ENCODE data around the gene CTSL. TPM values are rescaled to one million over a fixed set of nuclear protein-coding genes. Genes with fewer than 3 reads are reported as not detected.
A peak's percentile ranks its signal among the peaks of the same experiment; 100 is the strongest.

CTSL gene
- total and polyA plus RNA-seq, 2 of the 13 experiments (the other 11 are each of a cell fraction or from before 2014, with no cell fraction given): 78.1 to 113 TPM

DNA sequence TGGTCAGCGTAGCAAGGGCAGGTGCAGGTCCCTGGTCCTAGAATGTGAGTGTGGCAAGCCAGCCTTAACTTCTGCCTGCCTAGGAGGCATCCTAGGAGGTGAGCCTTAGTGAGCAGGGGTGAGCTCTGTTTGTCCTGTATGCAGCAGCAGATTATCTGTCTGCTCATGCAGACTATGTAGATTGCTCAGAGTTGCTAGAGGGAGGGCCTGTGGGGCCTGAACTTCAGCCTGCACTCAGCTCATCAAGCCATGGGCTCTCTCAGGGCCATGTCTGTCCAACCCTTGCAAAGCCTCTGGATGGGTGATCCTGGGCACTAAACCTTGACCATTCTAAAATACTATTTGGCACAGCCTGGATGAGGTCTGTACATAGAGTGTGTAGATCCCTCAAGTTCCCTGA, 8.5 kb upstream of the CTSL start:
- 90% methylated on average over 1 of the region's 1 CpG for WGBS (ENCODE audit: low lambda C conversion rate)
- ChIA-PET CTCF (ENCODE audit: low intra/inter-chr PET ratio, low total read pairs) (no interaction called here), POLR2A (interaction anchor here (2.1 kb wide), 1 partner anchor 9 kb away, joined by 7 read pairs; the partner anchor contains the start of gene CTSL)
- H2AFZ ChIP-seq (ENCODE audit: low read length): no peak overlapping the region
- FAIRE-seq (no peak), DNase-seq (ENCODE audit: low spot score) (no peak), ATAC-seq (peak; percentile 33; the same call in 1 of the 3 replicates)
- no peaks in the 10 kb centered on the region for H3K36me3 ChIP-seq (replicated peaks in 1 of 2; ENCODE audit: control insufficient read depth in 1 of 2, insufficient read depth in 2 of 2, low read length in 2 of 2)
- H3K9ac ChIP-seq (ENCODE audit: insufficient read depth, low read depth, low read length): no peak overlapping the region
- no peaks in the 10 kb centered on the region for H4K20me1 ChIP-seq (ENCODE audit: insufficient read depth, low read length)
- TF ChIP-seq SIN3B (IDR thresholded peaks at IDR 0.05; ENCODE audit: low read length) (no peak), DNMT1 (CRISPR knock-in tag; IDR thresholded peaks at IDR 0.05) (no peak), HES4 (CRISPR knock-in tag; IDR thresholded peaks at IDR 0.05; ENCODE audit: borderline replicate concordance) (no peak), ZFAT (CRISPR knock-in tag; conservative IDR thresholded peaks at IDR 0.05) (no peak)
- TF ChIP-seq, protein P1, sequence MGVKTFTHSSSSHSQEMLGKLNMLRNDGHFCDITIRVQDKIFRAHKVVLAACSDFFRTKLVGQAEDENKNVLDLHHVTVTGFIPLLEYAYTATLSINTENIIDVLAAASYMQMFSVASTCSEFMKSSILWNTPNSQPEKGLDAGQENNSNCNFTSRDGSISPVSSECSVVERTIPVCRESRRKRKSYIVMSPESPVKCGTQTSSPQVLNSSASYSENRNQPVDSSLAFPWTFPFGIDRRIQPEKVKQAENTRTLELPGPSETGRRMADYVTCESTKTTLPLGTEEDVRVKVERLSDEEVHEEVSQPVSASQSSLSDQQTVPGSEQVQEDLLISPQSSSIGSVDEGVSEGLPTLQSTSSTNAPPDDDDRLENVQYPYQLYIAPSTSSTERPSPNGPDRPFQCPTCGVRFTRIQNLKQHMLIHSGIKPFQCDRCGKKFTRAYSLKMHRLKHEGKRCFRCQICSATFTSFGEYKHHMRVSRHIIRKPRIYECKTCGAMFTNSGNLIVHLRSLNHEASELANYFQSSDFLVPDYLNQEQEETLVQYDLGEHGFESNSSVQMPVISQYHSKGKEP (CRISPR knock-in tag; IDR thresholded peaks at IDR 0.05): no peak
- in situ Hi-C loops (cut with HindIII; ENCODE audit: extremely low pct_ligation_motif_present, low pct_unique_long_range_greater_than_20kb): no loop called here
- no peak overlapping the region for H3K4me2 ChIP-seq (ENCODE audit: low read depth, low read length)
- no peak overlapping the region for H3K27ac ChIP-seq (ENCODE audit: extremely low read length, insufficient read depth, low read length)
- no TSS peak for BruUV-seq (replicated peaks)
- H3K4me1 ChIP-seq (ENCODE audit: insufficient read depth, low read length): peaks cover 41% of the 10 kb centered on the region
- H3K4me3 ChIP-seq (replicated peaks in 1 of 3; ENCODE audit: insufficient read depth in 1 of 3, low read depth in 2 of 3, low read length in 3 of 3): no peak overlapping the region
- peaks cover 1 to 22% of the 10 kb centered on the region in 2 experiments; a peak in 2 of 5 replicates for H3K27me3 ChIP-seq (ENCODE audit: control insufficient read depth in 1 of 2, insufficient read depth in 2 of 2, low read length in 2 of 2)
- intact Hi-C loops (cut with micrococcal nuclease; ENCODE audit: unreplicated experiment): no loop called here
- H3K9me3 ChIP-seq (ENCODE audit: low read length): no peaks in the 10 kb centered on the region
- H3K79me2 ChIP-seq (ENCODE audit: insufficient read depth, low read length): no peaks in the 10 kb centered on the region

DNA sequence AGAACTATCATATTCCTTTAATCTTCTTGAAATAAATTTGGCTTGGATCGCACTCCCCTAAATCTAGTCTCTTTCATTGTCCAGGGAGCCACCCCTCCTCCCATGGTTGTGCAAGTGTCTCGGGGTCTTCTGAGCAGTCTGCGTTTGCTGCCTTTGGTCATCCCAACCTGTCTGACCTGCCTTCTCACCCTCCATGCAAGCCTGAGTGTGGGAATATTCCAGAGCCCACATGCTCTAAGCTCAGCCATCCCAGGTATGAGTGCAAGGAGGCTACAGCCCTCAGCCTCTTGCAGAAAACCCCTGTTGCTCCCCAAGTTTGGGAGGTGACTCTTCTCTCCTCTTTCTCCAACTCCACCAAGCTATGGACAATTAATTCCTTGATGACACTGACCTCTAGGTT, 7.7 kb upstream of the CTSL start:
- no peaks in the 10 kb centered on the region for H3K9me3 ChIP-seq (ENCODE audit: low read length)
- no peak overlapping the region for H3K27ac ChIP-seq (ENCODE audit: extremely low read length, insufficient read depth, low read length)
- WGBS (ENCODE audit: low lambda C conversion rate): 24% methylated on average over 3 of the region's 3 CpGs
- H3K9ac ChIP-seq (ENCODE audit: insufficient read depth, low read depth, low read length): no peak overlapping the region
- no peaks in the 10 kb centered on the region for H4K20me1 ChIP-seq (ENCODE audit: insufficient read depth, low read length)
- peaks cover 1 to 23% of the 10 kb centered on the region in 2 experiments; a peak in 2 of 5 replicates for H3K27me3 ChIP-seq (ENCODE audit: control insufficient read depth in 1 of 2, insufficient read depth in 2 of 2, low read length in 2 of 2)
- DNase-seq (ENCODE audit: low spot score) (no peak), ATAC-seq (no peak), FAIRE-seq (no peak)
- ChIA-PET POLR2A (interaction anchor here (2.1 kb wide), 1 partner anchor 8 kb away, joined by 7 read pairs; the partner anchor contains the start of gene CTSL), CTCF (ENCODE audit: low intra/inter-chr PET ratio, low total read pairs) (no interaction called here)
- in situ Hi-C loops (cut with HindIII; ENCODE audit: extremely low pct_ligation_motif_present, low pct_unique_long_range_greater_than_20kb): no loop called here
- H3K36me3 ChIP-seq (replicated peaks in 1 of 2; ENCODE audit: control insufficient read depth in 1 of 2, insufficient read depth in 2 of 2, low read length in 2 of 2): no peaks in the 10 kb centered on the region
- H3K4me1 ChIP-seq (ENCODE audit: insufficient read depth, low read length): peaks cover 33% of the 10 kb centered on the region
- no TSS peak for BruUV-seq (replicated peaks)
- no peak overlapping the region for H3K4me3 ChIP-seq (replicated peaks in 1 of 3; ENCODE audit: insufficient read depth in 1 of 3, low read depth in 2 of 3, low read length in 3 of 3)
- H3K4me2 ChIP-seq (ENCODE audit: low read depth, low read length): no peak overlapping the region
- no peaks in the 10 kb centered on the region for H3K79me2 ChIP-seq (ENCODE audit: insufficient read depth, low read length)
- intact Hi-C loops (cut with micrococcal nuclease; ENCODE audit: unreplicated experiment): no loop called here
- no peak overlapping the region for H2AFZ ChIP-seq (ENCODE audit: low read length)
- TF ChIP-seq EP300 (IDR thresholded peaks at IDR 0.05; ENCODE audit: low read depth in 2 of 2, low read length in 2 of 2): no peak
- no peak for TF ChIP-seq EP300 (CRISPR knock-in tag; IDR thresholded peaks at IDR 0.05; ENCODE audit: borderline replicate concordance)
- TF ChIP-seq LCORL (IDR thresholded peaks at IDR 0.05): no peak
- no peak for TF ChIP-seq LCORL (CRISPR knock-in tag; IDR thresholded peaks at IDR 0.05)
- TF ChIP-seq ZNF672 (CRISPR knock-in tag; IDR thresholded peaks at IDR 0.05): no peak
- TF ChIP-seq KLF16 (CRISPR knock-in tag; IDR thresholded peaks at IDR 0.05): no peak
- TF ChIP-seq GFI1 (CRISPR knock-in tag; IDR thresholded peaks at IDR 0.05; ENCODE audit: borderline replicate concordance): no peak
- TF ChIP-seq NR2C2 (CRISPR knock-in tag; IDR thresholded peaks at IDR 0.05; ENCODE audit: borderline replicate concordance): no peak
- no peak for TF ChIP-seq XRCC5 (optimal IDR thresholded peaks at IDR 0.05; ENCODE audit: low read length)
- TF ChIP-seq, protein P2, sequence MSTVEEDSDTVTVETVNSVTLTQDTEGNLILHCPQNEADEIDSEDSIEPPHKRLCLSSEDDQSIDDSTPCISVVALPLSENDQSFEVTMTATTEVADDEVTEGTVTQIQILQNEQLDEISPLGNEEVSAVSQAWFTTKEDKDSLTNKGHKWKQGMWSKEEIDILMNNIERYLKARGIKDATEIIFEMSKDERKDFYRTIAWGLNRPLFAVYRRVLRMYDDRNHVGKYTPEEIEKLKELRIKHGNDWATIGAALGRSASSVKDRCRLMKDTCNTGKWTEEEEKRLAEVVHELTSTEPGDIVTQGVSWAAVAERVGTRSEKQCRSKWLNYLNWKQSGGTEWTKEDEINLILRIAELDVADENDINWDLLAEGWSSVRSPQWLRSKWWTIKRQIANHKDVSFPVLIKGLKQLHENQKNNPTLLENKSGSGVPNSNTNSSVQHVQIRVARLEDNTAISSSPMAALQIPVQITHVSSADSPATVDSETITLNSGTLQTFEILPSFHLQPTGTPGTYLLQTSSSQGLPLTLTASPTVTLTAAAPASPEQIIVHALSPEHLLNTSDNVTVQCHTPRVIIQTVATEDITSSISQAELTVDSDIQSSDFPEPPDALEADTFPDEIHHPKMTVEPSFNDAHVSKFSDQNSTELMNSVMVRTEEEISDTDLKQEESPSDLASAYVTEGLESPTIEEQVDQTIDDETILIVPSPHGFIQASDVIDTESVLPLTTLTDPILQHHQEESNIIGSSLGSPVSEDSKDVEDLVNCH (CRISPR knock-in tag; IDR thresholded peaks at IDR 0.05): no peak
- TF ChIP-seq TCF12 (IDR thresholded peaks at IDR 0.05): no peak
- no peak for TF ChIP-seq TCF12 (CRISPR knock-in tag; IDR thresholded peaks at IDR 0.05)
